NB4 (cell line): ENCODE data around the gene TPST2.

ENCODE experiments used
- DNase-seq: peaks from one replicate; pipeline ENCODE4 v3.0.0; 2010; ENCODE audit warnings: low read depth
- H3K4me3 ChIP-seq: one replicate; pipeline ENCODE4 v1.5.1; 2011; ENCODE audit warnings: mild to moderate bottlenecking, low read depth, low read length, moderate library complexity
- MYC ChIP-seq: IDR thresholded peaks from 2 replicates; pipeline ENCODE4 v1.6.1; 2011; ENCODE audit warnings: low read depth, low read length
- POLR2A ChIP-seq: IDR thresholded peaks from 2 replicates; pipeline ENCODE4 v1.6.1; 2011; ENCODE audit warnings: mild to moderate bottlenecking; ENCODE audit not compliant: insufficient read length; ENCODE audit errors: extremely low read depth
- TF ChIP-seq, protein P1 (sequence below): IDR thresholded peaks from 2 replicates; pipeline ENCODE4 v1.6.1; 2011; ENCODE audit warnings: low read depth, low read length
- TF ChIP-seq, protein P2 (sequence below): IDR thresholded peaks from one replicate; pipeline ENCODE4 v1.5.1; 2012; ENCODE audit warnings: low read depth, low read length

Gene TPST2

DNA sequence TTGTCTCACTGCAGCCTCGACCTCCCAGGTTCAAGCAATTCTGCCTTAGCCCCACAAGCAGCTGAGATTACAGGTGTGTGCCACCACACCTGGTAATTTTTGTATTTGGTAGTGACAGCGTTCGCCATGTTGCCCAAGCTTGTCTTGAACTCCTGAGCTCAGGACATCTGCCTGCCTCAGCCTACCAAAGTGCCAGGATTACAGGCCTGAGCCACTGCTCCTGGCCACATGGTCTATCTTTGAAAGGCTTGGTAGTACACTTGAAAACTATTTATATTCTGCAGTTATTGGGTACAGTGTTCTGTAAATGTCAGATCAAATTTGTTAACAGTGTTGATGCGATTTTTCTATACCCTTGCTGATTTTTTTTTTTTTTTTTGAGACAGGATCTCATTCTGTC, 41.4 kb upstream of the TPST2 start:
- TF ChIP-seq, protein P1, sequence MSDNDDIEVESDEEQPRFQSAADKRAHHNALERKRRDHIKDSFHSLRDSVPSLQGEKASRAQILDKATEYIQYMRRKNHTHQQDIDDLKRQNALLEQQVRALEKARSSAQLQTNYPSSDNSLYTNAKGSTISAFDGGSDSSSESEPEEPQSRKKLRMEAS, result no peak
- TF ChIP-seq MYC (no peak), POLR2A (no peak)
- TF ChIP-seq, protein P2, sequence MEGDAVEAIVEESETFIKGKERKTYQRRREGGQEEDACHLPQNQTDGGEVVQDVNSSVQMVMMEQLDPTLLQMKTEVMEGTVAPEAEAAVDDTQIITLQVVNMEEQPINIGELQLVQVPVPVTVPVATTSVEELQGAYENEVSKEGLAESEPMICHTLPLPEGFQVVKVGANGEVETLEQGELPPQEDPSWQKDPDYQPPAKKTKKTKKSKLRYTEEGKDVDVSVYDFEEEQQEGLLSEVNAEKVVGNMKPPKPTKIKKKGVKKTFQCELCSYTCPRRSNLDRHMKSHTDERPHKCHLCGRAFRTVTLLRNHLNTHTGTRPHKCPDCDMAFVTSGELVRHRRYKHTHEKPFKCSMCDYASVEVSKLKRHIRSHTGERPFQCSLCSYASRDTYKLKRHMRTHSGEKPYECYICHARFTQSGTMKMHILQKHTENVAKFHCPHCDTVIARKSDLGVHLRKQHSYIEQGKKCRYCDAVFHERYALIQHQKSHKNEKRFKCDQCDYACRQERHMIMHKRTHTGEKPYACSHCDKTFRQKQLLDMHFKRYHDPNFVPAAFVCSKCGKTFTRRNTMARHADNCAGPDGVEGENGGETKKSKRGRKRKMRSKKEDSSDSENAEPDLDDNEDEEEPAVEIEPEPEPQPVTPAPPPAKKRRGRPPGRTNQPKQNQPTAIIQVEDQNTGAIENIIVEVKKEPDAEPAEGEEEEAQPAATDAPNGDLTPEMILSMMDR, result no peak
- no peak for DNase-seq
- no peak overlapping the region for H3K4me3 ChIP-seq

DNA sequence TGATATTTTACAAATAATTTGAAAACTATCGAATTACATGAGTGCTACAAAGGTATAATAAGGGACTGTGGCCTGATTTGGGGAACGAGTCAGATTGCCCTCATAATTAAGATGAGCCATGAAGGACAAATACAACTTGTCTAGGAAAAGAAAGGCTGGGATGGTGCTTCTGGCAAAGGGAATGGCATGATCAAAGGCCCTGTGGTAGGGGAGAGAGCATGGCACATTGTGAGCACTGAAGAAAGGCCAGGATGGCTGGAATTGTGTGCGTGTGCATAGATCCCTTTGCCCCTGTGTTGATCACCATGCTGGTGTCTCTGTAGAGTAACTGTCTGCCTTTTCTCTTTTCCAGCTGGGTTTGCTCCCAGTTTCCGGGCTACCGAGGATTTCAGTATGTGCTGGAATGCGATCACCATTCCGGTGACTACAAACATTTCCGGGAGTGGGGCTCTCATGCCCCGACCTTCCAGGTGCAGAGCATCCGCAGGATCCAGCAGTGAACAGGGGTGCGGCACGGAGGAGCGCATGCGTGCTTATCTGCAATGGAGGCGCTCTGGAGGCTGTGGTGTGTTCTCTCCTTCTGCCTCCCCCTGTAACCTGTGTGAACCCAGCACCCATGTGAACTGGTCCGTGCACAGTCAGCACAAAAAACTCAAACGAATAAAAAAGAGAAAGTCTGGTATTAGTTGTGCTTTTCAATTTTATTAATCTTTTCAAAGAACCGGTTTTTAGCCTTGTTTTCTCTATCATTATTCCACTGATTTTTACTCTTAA, 40.2 kb upstream of the TPST2 start:
- no peak overlapping the region for H3K4me3 ChIP-seq
- no peak for TF ChIP-seq MYC
- TF ChIP-seq, protein P2, result no peak
- TF ChIP-seq, protein P1, result no peak
- no peak for DNase-seq

DNA sequence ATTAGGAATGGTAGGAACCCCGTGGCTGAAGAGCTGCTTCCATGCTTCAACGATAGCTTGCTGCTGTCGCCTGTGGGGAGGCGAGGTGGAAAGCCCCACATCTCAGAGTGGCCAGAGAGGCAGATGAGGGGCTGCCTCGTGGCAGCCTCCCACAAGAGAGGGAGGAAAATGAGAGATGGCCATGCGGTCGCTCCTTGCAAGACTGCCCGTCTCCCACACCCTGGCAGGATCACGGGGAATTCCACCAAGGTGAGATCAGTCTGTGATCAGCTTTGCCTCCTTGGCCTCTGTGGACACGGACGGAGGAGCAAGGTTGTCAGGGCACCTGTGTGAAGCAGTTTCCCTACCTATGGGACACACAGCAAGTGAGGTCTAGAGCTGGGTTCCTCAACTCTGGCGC, 34.9 kb upstream of the TPST2 start:
- no peak overlapping the region for H3K4me3 ChIP-seq
- no peak for DNase-seq
- TF ChIP-seq, protein P1, result no peak
- TF ChIP-seq POLR2A (no peak), MYC (no peak)
- TF ChIP-seq, protein P2, result no peak

DNA sequence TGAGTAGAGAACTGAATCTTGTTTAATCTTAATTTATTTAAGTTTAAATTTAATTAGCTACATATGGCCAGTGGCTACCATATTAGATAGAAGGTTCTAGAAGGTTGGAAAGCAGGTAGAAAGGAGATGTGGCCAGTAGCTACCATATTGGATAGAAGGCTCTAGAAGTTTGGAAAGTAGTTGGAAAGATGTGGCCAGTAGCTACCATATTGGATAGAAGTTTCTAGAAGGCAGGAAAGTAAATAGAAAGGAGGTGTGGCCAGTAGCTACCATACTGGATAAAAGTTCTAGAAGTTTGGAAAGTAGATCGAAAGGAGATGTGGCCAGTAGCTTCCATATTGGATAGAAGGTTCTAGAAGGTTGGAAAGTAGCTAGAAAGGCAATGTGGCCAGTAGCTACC, 34.1 kb upstream of the TPST2 start:
- TF ChIP-seq, protein P2, result no peak
- TF ChIP-seq MYC (no peak), POLR2A (no peak)
- TF ChIP-seq, protein P1, result no peak
- no peak overlapping the region for H3K4me3 ChIP-seq
- no peak for DNase-seq

DNA sequence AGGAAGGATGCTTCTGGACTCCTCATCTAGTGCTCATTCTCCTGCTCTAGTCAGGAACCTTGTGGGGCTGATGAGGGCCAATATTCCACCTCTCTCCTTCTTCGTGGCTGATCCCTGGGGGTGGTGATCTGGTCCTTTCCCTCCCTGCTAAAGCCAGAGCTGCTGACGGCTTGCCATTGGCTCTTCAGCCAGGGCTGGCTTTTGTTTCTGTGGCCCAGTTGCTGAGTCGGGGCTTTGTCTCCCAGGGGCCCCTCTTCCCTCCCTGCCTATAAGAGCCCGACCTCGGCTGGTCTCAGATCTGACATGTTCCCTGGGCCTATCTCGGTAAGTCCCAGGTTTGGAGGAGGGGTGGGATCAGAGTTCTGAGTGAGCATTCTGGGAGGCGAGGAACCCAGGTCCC, 31.7 kb upstream of the TPST2 start, which contains the start of gene CRYBA4:
CRYBA4 (plus strand) TSS at position 301 of the 400 bp plus-strand sequence. CDS start 634 bp downstream, outside the sequence.
- TF ChIP-seq, protein P1, result no peak
- no peak for TF ChIP-seq POLR2A
- TF ChIP-seq, protein P2, result no peak
- no peak for TF ChIP-seq MYC
- H3K4me3 ChIP-seq, result no peak within 1 kb of the TSS
- no peak for DNase-seq
